Spleen (tissue), 11 donors: ENCODE measurements around the gene IPCEF1. TPM values are rescaled to one million over a fixed set of nuclear protein-coding genes. Genes with fewer than 3 reads are reported as not detected.
"Not testable (repeated sequence)": the region's sequence is repeated elsewhere in the genome, so short reads cannot be mapped to it uniquely, and the experiment has no call there.

Experiments used
- DNase-seq: peaks from one replicate; pipeline ENCODE4 v3.0.0-alpha.2; 2020
- H3K27ac ChIP-seq, 8 donors: fragments of 200-600 bp; sonication (generic) in 7 of 8; 1 replicate in 4 of 8; 2 replicates in 4 of 8; pipeline versions ENCODE4 v1.5.0 to v1.8.0; 2016 to 2021; ENCODE audit warnings: inconsistent platforms in 4 of 8, mild to moderate bottlenecking in 4 of 8, moderate library complexity in 1 of 8
- H3K27me3 ChIP-seq, 7 donors: fragments of 200-600 bp; sonication (generic) in 6 of 7; replicated peaks in 1 of 7; 1 replicate in 4 of 7; 2 replicates in 3 of 7; pipeline versions ENCODE4 v1.5.0 to v1.8.0; 2016 to 2021; ENCODE audit warnings: inconsistent platforms in 3 of 7, mild to moderate bottlenecking in 1 of 7
- H3K36me3 ChIP-seq, 6 donors: fragments of 200-600 bp; sonication (generic) in 5 of 6; 1 replicate in 4 of 6; 2 replicates in 2 of 6; pipeline versions ENCODE4 v1.5.0 to v1.8.0; 2016 to 2021; ENCODE audit warnings: inconsistent platforms in 2 of 6
- H3K4me1 ChIP-seq, 6 donors: fragments of 200-600 bp; sonication (generic) in 5 of 6; 1 replicate in 3 of 6; 2 replicates in 3 of 6; pipeline versions ENCODE4 v1.5.0 to v1.8.0; 2016 to 2021; ENCODE audit warnings: inconsistent platforms in 3 of 6
- H3K4me3 ChIP-seq, 8 donors: fragments of 200-600 bp; sonication (generic) in 7 of 8; 1 replicate in 4 of 8; 2 replicates in 4 of 8; pipeline versions ENCODE4 v1.5.0 to v1.8.0; 2016 to 2021; ENCODE audit warnings: inconsistent platforms in 4 of 8, mild to moderate bottlenecking in 4 of 8, moderate library complexity in 2 of 8
- H3K9me3 ChIP-seq, 8 donors: fragments of 200-600 bp; sonication (generic) in 7 of 8; 1 replicate in 4 of 8; 2 replicates in 4 of 8; pipeline versions ENCODE4 v1.5.0 to v1.8.0; 2016 to 2021; ENCODE audit warnings: inconsistent platforms in 4 of 8
- CTCF ChIP-seq, 11 experiments: fragments of 200-600 bp in 7 of 11; fragments of 450-650 bp in 4 of 11; sonication (generic) in 4 of 11; IDR thresholded peaks in 8 of 11; conservative IDR thresholded peaks in 3 of 11; 1 replicate in 7 of 11; 2 replicates in 4 of 11; pipeline versions ENCODE4 v1.4.0 to v1.8.0; 2016 to 2021; ENCODE audit warnings: antibody characterized with exemption in 11 of 11, inconsistent platforms in 4 of 11, mild to moderate bottlenecking in 1 of 11
- POLR2A ChIP-seq, 3 donors: fragments of 450-650 bp; IDR thresholded peaks; one replicate each; pipeline ENCODE4 v1.5.1; 2017; ENCODE audit warnings: antibody characterized with exemption in 3 of 3, mild to moderate bottlenecking in 1 of 3
- POLR2AphosphoS5 ChIP-seq, 3 donors: sonication (generic); formaldehyde crosslinking; IDR thresholded peaks; one replicate each; pipeline ENCODE4 v1.5.1; 2017; ENCODE audit warnings: antibody characterized with exemption in 3 of 3
- WGBS, 5 donors: extraction: QIAGEN DNeasy Blood & Tissue Kit in 3 of 5; methylation state at CpG; one replicate each; pipeline versions ENCODE4 v1.1.5 to v1.1.7; 2013 to 2018; 5-methylcytosine and 5-hydroxymethylcytosine counted together
- intact Hi-C: fragments of 100-400 bp; cut with DNase I; formaldehyde crosslinking; loops from one replicate; pipeline ENCODE4 v1.15.0; 2023; ENCODE audit warnings: low total_unique reads
- polyA plus RNA-seq, 3 donors: library from polyadenylated mRNA; stranded (reverse); fragments of 200-250 nt; gene quantifications; one replicate each; pipeline ENCODE4 v1.2.1, GENCODE V29; 2013
- total RNA-seq, 7 donors: library from RNA; depleted of rRNA in 3 of 7; stranded (reverse); fragments of >200 nt in 3 of 7; fragmentation: NEBNext Ultra II Directional in 4 of 7; extraction: Animal tissue kit (Norgen Biotek cat#: 25700) in 4 of 7; gene quantifications; one replicate each; pipeline versions ENCODE4 v1.1.0 to v1.2.1, GENCODE V29; 2016 to 2021
- donor health status: healthy with polysubstance abuse.
- donor health status: DM: no; HTN: no; CAD: no; lungs with moderate emphysema.
- donor health status: DM: no; HTN: no; CAD: no.
- donor health status: Bipolar disorder and iron deficiency.
- donor health status: healthy.
- donor health status: DM: no; HTN: no; CAD: no.
- donor health status: DM: yes; HTN: yes; CAD: no.

Gene IPCEF1
- total and polyA plus RNA-seq, 10 donors = 1.4 to 32.2 (median 26.2) TPM

GRCh38 chr6:154308986-154309385 lies 47.6 kb downstream of the IPCEF1 start:
- Histone ChIP-seq H3K27me3 (no peaks in the 10 kb centered on the region), H3K27ac (no peak overlapping the region), H3K4me3 (no peak overlapping the region), H3K36me3 (peaks cover 0 to 7% (median 0%) of the 10 kb centered on the region in 6 donors), H3K4me1 (peaks cover 0 to 7% (median 1%) of the 10 kb centered on the region in 6 donors), H3K9me3 (no peaks in the 10 kb centered on the region)
- intact Hi-C loops = no loop called here
- WGBS, 5 donors = 79 to 91% (median 85%) methylated on average over 2 of the region's 2 CpGs
- TF ChIP-seq POLR2AphosphoS5 (IDR thresholded peaks at IDR 0.05) (no peak), POLR2A (IDR thresholded peaks at IDR 0.05) (no peak), CTCF (IDR thresholded peaks at IDR 0.05 in 8 of 11, conservative IDR thresholded peaks at IDR 0.05 in 3 of 11) (no peak)
- no peak for DNase-seq

- H3K27me3 ChIP-seq = no peaks in the 10 kb centered on the region
- H3K4me1 ChIP-seq = peaks cover 0 to 15% (median 3%) of the 10 kb centered on the region in 6 donors
- H3K27ac ChIP-seq = no peak overlapping the region
- intact Hi-C loops = no loop called here
- no peak for DNase-seq
- WGBS, 5 donors = 85 to 91% (median 89%) methylated on average over 7 of the region's 7 CpGs
- no peaks in the 10 kb centered on the region for H3K9me3 ChIP-seq
- H3K4me3 ChIP-seq = no peak overlapping the region
- H3K36me3 ChIP-seq = peaks cover 0 to 6% (median 0%) of the 10 kb centered on the region in 6 donors
- TF ChIP-seq CTCF (IDR thresholded peaks at IDR 0.05 in 8 of 11, conservative IDR thresholded peaks at IDR 0.05 in 3 of 11) (no peak), POLR2AphosphoS5 (IDR thresholded peaks at IDR 0.05) (no peak), POLR2A (IDR thresholded peaks at IDR 0.05) (no peak)
Observed at GRCh38 chr6:154307696-154308425, 48.7 kb downstream of the IPCEF1 start.

DNA sequence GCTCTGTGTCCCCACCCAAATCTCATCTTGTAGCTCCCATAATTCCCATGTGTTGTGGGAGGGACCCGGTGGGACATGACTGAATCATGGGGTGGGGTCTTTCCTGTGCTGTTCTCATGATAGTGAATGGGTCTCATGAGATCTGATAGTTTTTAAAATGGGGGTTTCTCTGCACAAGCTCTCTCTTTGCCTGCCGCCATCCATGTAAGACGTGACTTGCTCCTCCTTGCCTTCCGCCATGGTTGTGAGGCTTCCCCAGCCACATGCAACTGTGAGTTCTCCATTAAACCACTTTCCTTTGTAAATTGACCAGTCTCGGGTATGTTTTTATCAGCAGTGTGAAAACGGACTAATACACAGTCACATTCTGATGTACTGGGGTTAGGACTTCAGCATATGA lies 49.5 kb downstream of the IPCEF1 start:
- 89 to 97% (median 93%) methylated on average over 6 of the region's 6 CpGs for WGBS, 5 donors
- DNase-seq, H3K9me3 ChIP-seq, H3K27me3 ChIP-seq, intact Hi-C loops, H3K36me3 ChIP-seq, H3K27ac ChIP-seq, H3K4me3 ChIP-seq: not testable (repeated sequence)
- peaks cover 0 to 23% (median 8%) of the 10 kb centered on the region in 6 donors for H3K4me1 ChIP-seq

GRCh38 chr6:154306696-154307095 lies 49.9 kb downstream of the IPCEF1 start:
- 80 to 86% (median 82%) methylated on average over 4 of the region's 4 CpGs for WGBS, 5 donors
- TF ChIP-seq CTCF (IDR thresholded peaks at IDR 0.05 in 8 of 11, conservative IDR thresholded peaks at IDR 0.05 in 3 of 11) (no peak), POLR2A (IDR thresholded peaks at IDR 0.05) (no peak), POLR2AphosphoS5 (IDR thresholded peaks at IDR 0.05) (no peak)
- Histone ChIP-seq H3K27ac (no peak overlapping the region), H3K4me3 (no peak overlapping the region), H3K9me3 (no peaks in the 10 kb centered on the region), H3K36me3 (no peaks in the 10 kb centered on the region), H3K27me3 (no peaks in the 10 kb centered on the region), H3K4me1 (peaks cover 0 to 27% (median 13%) of the 10 kb centered on the region in 6 donors)
- DNase-seq = no peak
- intact Hi-C loops = no loop called here
